ENCODE results near the gene AHCY. TPM values are rescaled to one million over a fixed set of nuclear protein-coding genes. Genes with fewer than 3 reads are reported as not detected.
"Not testable (repeated sequence)": the region's sequence is repeated elsewhere in the genome, so short reads cannot be mapped to it uniquely, and the experiment has no call there.

The AHCY gene
- total RNA-seq, 6 donors from 2014 or later: 41.9 to 76.8 (median 58.6) TPM

GRCh38 chr20:34328928-34329677, 25.9 kb upstream of the AHCY start:
- Histone ChIP-seq H3K36me3 (no peaks in the 10 kb centered on the region), H3K4me3 (no peak overlapping the region), H3K27ac (no peak overlapping the region), H3K27me3 (no peaks in the 10 kb centered on the region), H3K9me3 (no peaks in the 10 kb centered on the region), H3K4me1 (no peaks in the 10 kb centered on the region)
- 90% methylated on average over 9 of the region's 9 CpGs for WGBS, 2 donors
- no peak for TF ChIP-seq EP300 (IDR thresholded peaks at IDR 0.05)
- no peak for TF ChIP-seq POLR2AphosphoS5 (IDR thresholded peaks at IDR 0.05)
- no peak for TF ChIP-seq CTCF (IDR thresholded peaks at IDR 0.05)
- TF ChIP-seq POLR2A (IDR thresholded peaks at IDR 0.05): no peak
- ATAC-seq (ENCODE audit: low FRiP score in 2 of 2): no peak
- no peak for DNase-seq

- H3K27me3 ChIP-seq; H3K27ac ChIP-seq; ATAC-seq (ENCODE audit: low FRiP score in 2 of 2); H3K36me3 ChIP-seq; H3K4me3 ChIP-seq; H3K9me3 ChIP-seq; H3K4me1 ChIP-seq; DNase-seq: not testable (repeated sequence)
- WGBS, 2 donors: 95% methylated on average over 4 of the region's 4 CpGs
These were observed 25.1 kb upstream of the AHCY start for GRCh38 chr20:34328207-34328606.

GRCh38 chr20:34324541-34324940, 21.4 kb upstream of the AHCY start:
- Histone ChIP-seq H3K27ac (no peak overlapping the region), H3K9me3 (no peaks in the 10 kb centered on the region), H3K4me1 (no peaks in the 10 kb centered on the region), H3K27me3 (no peaks in the 10 kb centered on the region), H3K36me3 (no peaks in the 10 kb centered on the region), H3K4me3 (no peak overlapping the region)
- DNase-seq: no peak
- no peak for ATAC-seq (ENCODE audit: low FRiP score in 2 of 2)
- TF ChIP-seq POLR2A (IDR thresholded peaks at IDR 0.05) (no peak), CTCF (IDR thresholded peaks at IDR 0.05) (no peak), POLR2AphosphoS5 (IDR thresholded peaks at IDR 0.05) (no peak), EP300 (IDR thresholded peaks at IDR 0.05) (no peak)
- 32 to 36% methylated on average over 2 of the region's 2 CpGs for WGBS, 2 donors

- H3K27ac ChIP-seq: no peak overlapping the region
- H3K4me1 ChIP-seq: no peaks in the 10 kb centered on the region
- no peak for TF ChIP-seq POLR2A (IDR thresholded peaks at IDR 0.05)
- TF ChIP-seq POLR2AphosphoS5 (IDR thresholded peaks at IDR 0.05): no peak
- H3K36me3 ChIP-seq: no peaks in the 10 kb centered on the region
- H3K27me3 ChIP-seq: no peaks in the 10 kb centered on the region
- H3K9me3 ChIP-seq: no peaks in the 10 kb centered on the region
- 64 to 65% methylated on average over 9 of the region's 9 CpGs for WGBS, 2 donors
- DNase-seq (no peak), ATAC-seq (ENCODE audit: low FRiP score in 2 of 2) (no peak)
- H3K4me3 ChIP-seq: no peak overlapping the region
These were observed 19.3 kb upstream of the AHCY start for GRCh38 chr20:34322267-34323105.

GRCh38 chr20:34320861-34321260, 17.7 kb upstream of the AHCY start:
- TF ChIP-seq CTCF (IDR thresholded peaks at IDR 0.05): no peak
- WGBS, 2 donors: 72 to 75% methylated on average over 3 of the region's 3 CpGs
- H3K4me1 ChIP-seq: no peaks in the 10 kb centered on the region
- DNase-seq: no peak
- H3K36me3 ChIP-seq: no peaks in the 10 kb centered on the region
- H3K9me3 ChIP-seq: no peaks in the 10 kb centered on the region
- H3K4me3 ChIP-seq: no peak overlapping the region
- H3K27me3 ChIP-seq: no peaks in the 10 kb centered on the region
- no peak overlapping the region for H3K27ac ChIP-seq
- ATAC-seq (ENCODE audit: low FRiP score in 2 of 2): peak in 1 of 2 donors; percentile 58
